Hematopoietic multipotent progenitor cell (in vitro differentiated cells): ENCODE measurements around the gene RHEBL1. TPM values are rescaled to one million over a fixed set of nuclear protein-coding genes. Genes with fewer than 3 reads are reported as not detected.

ENCODE experiments used
- DNase-seq, 3 donors: peaks; one replicate each; pipeline ENCODE4 v3.0.0-alpha.2; 2011 to 2015; ENCODE audit warnings: low read depth in 2 of 3, low spot score in 2 of 3
- total RNA-seq: library from RNA; depleted of rRNA; stranded (reverse); fragments of >200 nt; gene quantifications from one replicate; pipeline ENCODE4 v1.2.3, GENCODE V29; 2012

RHEBL1 gene
- total RNA-seq, 1 donor: 2.7 TPM

- DNase-seq: no peak
These were observed 31.4 kb downstream of the RHEBL1 start for GRCh38 chr12:49038291-49038955.

DNA sequence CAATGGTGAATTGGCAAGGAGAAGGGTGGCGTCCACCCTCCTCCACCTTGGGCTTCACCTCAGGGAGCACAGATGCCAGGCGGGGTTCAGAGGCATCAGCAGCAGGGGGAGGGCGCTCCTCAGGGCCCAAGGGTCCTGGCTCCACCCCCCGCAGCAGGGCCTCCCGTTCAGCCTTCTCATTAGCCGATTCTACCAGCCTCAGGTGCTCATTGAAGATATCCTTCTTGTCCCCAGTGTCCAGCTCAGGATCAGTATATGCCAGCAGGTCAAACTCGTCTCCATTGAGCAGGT lies 31.9 kb downstream of the RHEBL1 start:
- DNase-seq: no peak

DNA sequence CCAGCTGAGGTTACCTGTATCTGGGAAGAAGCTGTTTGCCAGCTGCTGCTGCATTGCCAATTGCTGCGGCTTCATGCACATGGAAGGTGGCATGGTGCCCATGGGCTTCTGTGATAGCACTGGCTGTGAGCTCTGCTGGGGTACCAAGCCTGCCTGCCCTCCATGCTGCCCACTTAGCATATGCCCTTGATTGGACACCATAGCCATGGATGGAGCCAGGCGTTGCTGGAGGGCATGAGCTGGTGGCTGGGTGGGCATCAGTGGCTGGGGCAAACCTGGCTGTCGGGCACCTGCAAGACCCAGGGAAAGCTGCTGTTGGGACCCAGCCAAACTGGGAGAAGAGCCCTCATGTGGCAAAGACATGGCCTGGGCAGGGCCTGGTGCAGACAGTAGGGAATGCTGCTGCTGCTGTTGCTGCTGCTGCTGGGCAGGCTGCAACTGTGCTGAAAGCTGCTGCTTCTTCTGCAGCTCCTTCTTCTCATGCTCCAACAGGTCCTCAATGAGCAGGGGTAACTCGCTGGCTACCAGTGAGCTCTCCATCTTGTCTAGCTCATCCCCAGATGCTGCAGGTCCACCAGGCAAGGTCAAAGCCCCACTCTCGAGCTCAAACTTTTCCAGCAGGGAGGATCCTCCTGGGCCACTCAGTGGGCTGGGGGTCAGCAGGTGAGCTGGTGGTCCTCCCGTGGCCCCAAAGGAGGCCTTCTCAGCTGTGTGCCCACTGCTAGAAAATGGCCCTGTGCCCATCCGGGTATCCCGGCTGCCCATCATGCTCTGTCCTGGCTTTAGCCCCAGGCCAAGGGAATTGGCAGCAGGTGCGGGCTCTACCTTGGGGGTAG lies 32.5 kb downstream of the RHEBL1 start:
- DNase-seq: no peak

- DNase-seq: no peak
These were observed 33.8 kb downstream of the RHEBL1 start for GRCh38 chr12:49036029-49036428.

- DNase-seq: no peak
These were observed 35.5 kb downstream of the RHEBL1 start for GRCh38 chr12:49034286-49034622.

GRCh38 chr12:49033611-49034285 lies 36.0 kb downstream of the RHEBL1 start:
- no peak for DNase-seq

DNA sequence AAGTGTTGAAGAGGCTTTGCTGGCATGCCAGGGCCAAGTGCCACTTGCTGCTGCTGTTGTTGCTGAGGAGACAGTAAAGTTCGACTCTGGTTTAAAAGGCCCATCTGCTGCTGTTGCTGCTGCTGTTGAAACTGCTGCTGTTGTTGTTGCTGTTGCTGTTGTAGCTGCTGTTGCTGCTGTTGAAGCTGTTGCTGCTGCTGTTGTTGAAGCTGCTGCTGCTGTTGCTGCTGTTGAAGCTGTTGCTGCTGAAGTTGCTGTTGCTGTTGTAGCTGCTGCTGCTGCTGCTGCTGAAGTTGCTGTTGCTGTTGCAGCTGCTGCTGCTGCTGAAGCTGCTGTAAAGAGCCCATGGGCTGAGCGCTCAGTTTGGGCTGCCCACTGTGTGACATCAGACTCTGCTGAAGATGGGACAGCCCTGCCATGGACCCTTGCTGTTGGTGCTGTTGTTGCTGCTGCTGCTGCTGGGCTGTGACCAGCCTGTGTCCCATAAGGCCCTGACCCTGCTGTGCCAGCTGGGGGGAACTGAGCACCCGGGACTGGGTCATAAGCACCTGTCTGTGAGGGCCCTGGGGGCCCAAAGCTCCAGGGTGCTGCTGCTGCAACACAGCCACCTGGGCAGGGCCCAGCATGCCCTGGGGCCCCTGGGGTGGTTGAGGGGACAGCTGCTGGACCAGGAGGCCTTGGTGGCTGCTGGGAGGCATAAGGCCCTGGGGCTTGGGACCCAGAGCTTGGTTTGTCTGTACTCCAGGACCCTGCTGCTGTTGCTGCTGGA lies 36.9 kb downstream of the RHEBL1 start:
- no peak for DNase-seq

- no peak for DNase-seq
These were observed 37.5 kb downstream of the RHEBL1 start for GRCh38 chr12:49032276-49032675.

GRCh38 chr12:49031573-49032161 lies 38.1 kb downstream of the RHEBL1 start:
- DNase-seq: no peak

DNA sequence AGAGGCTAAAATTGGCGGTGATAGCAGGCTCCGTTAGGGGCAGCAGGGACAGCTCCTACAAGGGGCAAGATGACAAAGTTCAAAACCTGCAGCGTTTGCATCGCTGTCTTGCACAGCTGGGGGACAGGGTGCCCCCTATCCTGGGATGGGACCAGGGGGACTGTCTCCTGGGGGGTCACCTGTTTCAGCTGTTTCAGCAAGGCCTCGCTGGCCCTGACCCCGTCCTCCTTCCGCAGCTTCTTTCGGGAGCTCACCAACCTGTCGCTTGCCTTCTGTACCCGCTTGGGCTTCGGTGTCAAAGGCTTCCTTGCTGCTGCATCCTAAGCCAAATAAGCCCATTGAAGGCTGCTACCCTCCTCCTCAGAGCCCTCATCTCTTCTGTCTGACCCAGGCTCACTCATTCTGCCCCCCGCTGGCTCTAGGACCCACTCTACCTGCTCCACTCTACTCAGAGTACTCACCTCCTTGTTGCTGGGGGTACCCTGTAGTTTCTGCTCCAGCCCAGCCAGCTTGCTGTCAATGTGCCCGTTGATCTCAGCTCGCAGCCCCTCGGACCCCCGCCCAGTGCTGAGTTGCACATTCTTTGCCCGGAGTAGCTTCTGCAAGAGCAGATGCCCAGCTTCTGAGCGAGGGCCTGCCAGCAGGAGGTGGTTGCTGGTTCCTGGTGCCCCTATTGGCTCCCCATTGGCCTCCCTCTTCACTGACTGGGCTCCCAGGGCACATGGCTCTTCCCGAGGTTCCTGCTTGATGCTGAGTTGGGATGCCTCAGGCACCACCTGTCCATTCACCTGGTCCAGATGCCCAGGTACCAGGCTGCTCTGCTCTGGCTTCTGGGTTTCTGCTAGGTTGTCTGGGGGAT lies 38.8 kb downstream of the RHEBL1 start:
- no peak for DNase-seq

- DNase-seq: no peak
These were observed 39.7 kb downstream of the RHEBL1 start for GRCh38 chr12:49030119-49030518.

GRCh38 chr12:49028666-49029275 lies 41.0 kb downstream of the RHEBL1 start:
- no peak for DNase-seq

DNA sequence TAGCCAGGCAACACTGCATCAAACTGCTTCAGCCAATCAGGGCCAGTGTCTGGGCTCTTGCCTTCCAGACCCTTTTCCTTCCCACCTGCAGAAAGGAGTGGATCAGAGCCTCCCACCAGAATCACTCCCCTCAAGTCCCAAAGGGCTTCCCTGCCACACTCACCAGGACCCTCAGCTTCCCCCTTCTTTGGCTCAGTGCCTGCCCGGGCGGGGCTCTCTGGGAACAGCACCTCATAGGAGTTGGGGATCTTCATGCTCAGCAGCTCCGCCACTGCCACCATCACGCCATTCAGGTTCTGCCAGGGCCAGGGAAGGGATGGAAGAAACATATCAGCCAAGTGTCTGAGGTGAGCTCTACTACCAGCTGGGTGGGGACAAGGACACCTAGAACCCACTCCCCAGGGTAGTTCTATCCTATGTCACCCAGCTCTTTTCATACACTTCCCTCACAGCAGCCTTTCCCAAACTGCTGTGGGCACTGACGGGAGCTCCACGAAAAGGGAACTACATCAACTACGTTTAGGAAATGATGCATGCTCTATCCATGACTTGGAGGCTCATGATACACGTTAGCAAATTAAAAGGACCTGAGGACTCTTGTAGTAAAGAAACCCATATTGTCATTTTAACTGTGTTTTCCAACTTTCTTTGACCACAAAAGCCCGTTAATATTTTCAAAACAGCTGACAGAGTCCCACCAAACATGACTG lies 41.8 kb downstream of the RHEBL1 start:
- no peak for DNase-seq

DNA sequence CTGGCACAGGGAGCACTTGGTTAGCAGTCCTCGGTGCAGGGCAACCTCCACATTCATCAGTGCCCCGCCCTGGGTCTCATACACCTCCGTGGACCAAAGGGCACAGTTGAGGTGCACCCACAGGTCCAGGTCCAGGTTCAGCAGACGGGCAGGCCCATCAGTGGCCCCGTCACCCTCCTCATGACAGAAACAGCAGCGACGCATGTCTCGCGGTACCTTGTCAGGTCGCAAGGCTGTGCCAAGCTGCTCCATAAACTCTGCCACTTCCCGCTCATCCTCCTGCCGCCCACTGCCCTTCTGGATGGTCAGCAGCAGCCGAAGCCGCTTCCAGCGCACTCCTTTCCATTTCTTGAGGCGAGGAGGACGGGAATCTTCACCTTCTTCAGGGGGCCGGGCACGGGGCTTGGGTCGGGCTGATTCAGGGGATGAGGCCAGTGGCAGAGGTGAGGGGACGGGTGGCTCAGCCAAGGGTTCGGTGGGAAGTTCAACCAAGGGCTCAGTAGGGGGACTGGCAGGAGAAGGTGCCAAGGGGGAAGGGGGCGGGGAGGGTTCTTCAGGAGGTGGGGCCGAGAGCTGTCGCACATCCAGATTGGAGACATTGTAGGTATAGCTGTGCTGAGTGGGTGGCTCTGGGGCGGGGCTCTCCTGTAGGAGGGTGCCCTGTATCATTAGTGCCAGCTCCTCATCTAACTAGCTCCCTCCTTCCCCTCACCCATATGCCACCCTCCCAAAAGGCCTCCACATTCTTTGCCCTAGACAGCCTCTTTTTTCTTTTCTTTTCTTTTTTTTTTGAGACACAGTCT lies 42.9 kb downstream of the RHEBL1 start:
- no peak for DNase-seq

DNA sequence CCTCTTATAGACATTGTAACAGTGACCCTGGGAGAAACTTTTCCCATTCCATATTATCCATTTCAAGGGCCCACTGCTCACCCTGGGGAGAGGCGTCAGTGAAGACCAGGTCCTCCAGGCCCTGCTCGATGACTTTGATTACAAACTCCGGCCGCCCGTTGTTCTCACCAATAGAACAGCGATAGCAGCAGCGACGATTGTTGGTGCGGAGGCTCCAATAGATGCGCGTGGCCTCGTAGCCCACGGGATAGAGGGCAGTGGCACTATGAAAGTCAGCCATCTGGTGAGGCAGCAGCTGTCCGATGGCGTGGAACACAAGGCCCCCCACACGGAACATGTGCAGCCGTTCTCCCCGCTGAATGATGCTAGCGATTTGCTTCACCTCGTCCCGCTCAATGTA lies 43.7 kb downstream of the RHEBL1 start:
- no peak for DNase-seq

GRCh38 chr12:49025463-49025862 lies 44.3 kb downstream of the RHEBL1 start:
- DNase-seq: no peak

DNA sequence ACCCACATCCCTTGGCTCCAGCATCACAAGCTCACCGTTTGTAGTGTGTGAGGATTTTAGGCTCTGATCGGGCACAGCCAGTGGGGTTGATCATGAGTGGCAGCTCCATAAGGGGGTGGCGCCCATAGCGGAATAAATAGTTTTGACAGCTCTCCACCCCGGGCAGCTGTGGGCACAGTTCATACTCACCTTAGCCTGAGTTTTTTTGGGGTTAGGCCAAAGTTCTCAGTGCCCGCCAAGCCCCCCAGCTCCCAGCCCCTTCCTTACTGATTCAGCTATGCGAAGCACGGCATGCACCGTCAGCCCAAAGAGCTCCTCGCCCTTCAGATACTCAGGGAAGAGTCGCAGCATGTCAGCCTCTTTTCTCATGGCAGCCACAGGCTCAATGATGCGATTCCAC lies 45.2 kb downstream of the RHEBL1 start:
- no peak for DNase-seq

- no peak for DNase-seq
These were observed 46.0 kb downstream of the RHEBL1 start for GRCh38 chr12:49023812-49024211.
